ENCODE measurements around the gene AGMO.
"Not testable (repeated sequence)": the region's sequence is repeated elsewhere in the genome, so short reads cannot be mapped to it uniquely, and the experiment has no call there.

DNA sequence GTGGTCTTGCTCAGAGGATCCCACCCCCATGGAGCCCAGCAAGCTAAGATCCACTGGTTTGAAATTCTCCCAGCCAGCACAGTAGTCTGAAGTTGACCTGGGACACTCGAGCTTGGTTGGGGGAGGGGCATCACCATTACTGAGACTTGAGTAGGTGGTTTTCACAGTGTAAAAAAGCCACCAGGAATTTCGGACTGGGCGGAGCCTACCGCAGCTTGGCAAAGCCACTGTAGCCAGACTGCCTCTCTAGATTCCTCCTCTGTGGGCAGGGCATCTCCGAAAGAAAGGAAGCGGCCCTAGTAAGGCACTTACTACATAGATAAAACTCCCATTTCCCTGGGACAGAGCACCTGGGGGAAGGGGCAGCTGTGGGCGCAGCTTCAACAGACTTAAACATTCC lies 44.0 kb downstream of the AGMO start:
- TF ChIP-seq, protein P1, sequence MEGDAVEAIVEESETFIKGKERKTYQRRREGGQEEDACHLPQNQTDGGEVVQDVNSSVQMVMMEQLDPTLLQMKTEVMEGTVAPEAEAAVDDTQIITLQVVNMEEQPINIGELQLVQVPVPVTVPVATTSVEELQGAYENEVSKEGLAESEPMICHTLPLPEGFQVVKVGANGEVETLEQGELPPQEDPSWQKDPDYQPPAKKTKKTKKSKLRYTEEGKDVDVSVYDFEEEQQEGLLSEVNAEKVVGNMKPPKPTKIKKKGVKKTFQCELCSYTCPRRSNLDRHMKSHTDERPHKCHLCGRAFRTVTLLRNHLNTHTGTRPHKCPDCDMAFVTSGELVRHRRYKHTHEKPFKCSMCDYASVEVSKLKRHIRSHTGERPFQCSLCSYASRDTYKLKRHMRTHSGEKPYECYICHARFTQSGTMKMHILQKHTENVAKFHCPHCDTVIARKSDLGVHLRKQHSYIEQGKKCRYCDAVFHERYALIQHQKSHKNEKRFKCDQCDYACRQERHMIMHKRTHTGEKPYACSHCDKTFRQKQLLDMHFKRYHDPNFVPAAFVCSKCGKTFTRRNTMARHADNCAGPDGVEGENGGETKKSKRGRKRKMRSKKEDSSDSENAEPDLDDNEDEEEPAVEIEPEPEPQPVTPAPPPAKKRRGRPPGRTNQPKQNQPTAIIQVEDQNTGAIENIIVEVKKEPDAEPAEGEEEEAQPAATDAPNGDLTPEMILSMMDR (IDR thresholded peaks at IDR 0.05; ENCODE audit: low read depth, low read length), result not testable (repeated sequence)
- not testable (repeated sequence) for TF ChIP-seq POLR2A (IDR thresholded peaks at IDR 0.05; ENCODE audit: extremely low read depth, insufficient read length)
- TF ChIP-seq, protein P2, sequence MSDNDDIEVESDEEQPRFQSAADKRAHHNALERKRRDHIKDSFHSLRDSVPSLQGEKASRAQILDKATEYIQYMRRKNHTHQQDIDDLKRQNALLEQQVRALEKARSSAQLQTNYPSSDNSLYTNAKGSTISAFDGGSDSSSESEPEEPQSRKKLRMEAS (IDR thresholded peaks at IDR 0.05; ENCODE audit: low read depth, low read length), result not testable (repeated sequence)
